GM19238 (cell line): ENCODE data around the gene SEMA5A.

Experiments
- DNase-seq: peaks from one replicate; pipeline ENCODE4 v3.0.0; 2011; ENCODE audit warnings: low spot score; ENCODE audit not compliant: insufficient read length

SEMA5A gene

DNA sequence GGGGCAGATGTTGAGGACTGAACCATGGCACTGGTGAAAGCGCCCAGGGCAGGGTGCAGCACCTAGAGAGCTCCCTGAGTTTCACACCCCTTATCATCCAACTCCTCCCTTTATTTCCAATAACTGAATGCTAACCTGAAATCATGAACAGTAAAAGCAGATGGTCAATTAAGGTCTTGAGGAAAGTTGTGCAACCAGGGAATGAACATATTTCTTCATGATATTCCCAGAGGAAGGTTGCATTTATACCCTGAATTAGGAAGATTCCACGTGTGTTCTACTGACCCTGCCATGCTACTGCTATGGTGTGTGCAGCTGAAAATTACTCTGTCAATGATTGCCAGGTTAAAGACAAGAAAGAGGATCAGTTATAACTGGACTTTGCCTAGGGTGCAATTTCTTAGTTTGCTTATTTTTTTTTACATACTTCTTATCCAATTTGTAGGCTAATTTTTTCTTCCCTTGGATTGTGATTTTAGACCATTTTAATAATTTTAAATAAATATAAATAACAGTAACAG lies 319.8 kb downstream of the SEMA5A start:
- no peak for DNase-seq

DNA sequence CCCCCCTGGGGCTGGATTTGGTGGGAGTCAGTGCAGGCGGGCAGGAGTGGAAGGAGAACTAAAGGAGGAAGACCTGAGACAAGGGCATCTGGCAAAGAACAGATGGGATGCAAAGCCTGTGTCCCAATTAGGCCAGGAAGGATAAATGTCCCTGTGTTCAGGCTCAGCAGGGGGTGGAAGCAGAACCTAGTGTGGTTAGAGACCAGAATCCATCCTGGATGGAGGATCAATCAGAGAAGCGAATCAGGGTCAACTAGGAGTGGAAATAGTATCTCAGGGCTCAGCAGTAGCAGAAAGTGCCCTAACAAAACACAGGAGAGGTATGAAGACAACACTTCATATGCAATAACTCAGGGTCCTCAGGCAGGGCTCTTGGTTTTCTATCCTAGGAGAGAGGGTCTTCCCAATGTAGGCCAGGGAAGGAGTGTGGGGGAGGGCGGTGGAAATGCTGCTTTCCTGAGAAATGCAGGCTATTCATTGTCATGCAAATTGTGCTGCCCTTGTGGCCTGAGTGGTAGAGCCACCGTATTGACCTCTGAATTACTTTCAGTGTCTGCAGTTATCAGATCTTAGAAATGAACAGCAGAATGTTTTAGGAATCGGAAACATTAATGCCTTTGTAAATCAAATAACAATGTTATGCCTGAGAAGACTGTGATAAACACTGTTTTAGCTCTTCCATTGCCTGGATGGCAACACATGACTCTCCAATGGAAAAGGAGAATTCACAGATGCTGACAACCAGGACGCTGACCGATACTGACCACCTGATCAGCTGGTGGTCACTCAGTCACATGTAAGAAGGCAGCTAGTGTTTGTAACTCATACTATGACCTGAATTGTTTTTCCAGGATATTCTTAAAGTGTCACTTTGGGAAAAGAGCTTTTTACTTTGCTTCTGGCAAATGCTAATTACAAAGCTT lies 323.6 kb downstream of the SEMA5A start:
- no peak for DNase-seq

DNA sequence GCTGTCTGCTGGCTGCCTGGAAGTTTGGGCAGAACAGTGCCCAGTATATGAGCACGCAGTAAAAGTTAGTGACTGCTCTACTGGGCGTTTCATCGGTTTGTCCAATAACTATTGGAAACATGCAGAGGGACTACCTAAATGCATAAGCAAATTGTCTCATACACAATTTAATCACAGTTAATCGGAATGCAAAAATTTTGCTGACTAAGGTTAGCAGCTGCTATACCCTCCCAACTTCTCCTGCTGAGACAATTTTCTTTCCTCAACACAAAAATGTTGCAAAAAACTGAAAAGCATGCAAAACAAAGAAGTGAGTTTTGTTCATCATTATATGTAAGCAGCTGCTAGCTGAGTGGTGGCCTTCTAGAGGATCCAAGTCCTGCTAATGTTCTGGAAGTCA lies 327.5 kb downstream of the SEMA5A start:
- DNase-seq, result no peak

DNA sequence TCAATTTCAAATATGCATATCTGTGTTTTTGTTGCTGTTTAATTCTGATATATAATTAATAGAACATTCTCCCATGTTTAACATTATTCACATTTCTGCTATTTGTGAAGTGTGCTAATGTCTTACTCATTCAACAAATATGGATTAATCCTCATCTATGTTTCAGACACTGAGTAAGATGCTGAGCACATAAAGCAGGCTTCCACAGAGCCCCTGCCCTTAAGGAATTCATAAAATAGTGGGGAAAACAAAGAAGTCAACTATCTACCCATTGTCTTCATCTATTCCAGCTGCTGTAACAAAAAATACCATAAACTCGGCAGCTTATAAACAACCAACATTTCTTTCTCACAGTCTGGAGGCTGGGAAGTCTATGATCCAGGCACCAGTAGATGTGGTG lies 333.3 kb downstream of the SEMA5A start:
- no peak for DNase-seq

DNA sequence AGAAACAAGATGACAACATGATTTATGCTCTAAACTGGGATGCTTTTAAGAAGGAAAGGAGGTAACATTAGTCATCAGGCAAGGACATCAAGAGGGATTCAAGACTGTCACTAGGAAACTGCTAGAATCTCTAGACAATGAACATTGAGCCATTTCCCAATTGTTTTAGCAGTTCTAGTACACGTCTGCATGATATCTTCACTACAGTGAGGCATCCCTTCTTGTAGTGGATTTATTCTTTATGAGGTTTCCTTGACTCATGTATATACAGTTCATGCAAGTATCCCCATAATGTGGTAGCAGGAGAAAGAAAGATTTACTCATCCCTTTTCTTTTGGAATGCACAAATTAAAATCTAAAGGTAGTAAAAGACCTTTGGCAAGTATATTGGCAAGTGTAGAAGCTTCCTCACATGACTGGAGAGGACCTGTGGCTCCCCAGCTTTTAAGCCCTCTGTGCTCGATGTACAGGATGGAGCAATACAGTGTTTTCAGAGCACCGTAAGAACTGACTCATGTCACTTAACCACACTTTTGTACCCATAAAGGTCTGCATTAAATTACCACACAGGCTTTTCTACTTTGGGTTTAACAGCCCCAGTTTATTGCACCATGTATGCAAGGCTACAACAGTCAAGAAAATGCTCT lies 335.9 kb downstream of the SEMA5A start:
- DNase-seq, result no peak

DNA sequence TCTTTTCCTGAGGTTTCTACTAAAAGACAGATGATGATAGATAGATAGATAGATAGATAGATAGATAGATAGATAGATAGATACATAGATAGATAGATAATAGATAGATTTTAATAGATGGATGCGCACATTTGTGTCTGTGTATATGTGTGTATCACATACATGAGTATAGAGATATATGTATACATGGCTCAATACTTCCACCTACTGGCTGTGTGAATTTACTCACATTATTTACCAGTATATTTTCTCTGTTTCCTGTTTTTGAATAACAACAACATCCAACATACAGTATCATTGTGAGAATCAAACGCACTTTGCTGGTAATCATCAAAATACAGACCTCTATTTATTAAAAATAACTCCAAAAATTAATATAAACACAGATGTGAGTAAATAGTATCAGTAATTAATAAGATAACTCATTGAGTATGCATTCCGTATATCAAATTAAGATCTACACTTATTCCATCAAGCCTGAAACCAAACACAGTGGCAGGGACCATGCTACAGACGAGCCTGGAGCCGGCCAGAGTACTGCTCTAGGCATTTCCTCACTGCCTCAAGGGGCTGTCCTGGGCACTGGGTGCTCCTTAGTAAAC lies 338.0 kb downstream of the SEMA5A start:
- no peak for DNase-seq

DNA sequence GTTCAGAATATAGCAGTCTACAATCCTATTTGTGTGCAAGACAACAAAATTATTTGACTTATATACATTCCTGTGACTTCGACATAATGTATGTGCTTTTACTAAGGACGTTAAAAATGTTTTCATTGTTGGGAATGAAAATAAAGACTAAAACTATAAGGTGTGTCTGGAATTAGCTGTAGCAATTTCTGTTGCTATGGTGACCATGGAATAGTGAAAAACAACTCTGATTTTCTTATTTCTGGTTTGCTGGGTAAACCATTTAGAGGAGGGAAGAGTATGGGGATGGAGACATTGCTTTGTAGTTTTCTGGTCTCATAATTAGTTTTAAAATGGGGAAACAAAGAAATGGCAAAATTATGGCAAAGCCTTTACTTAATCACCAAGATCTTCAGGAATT lies 343.2 kb downstream of the SEMA5A start:
- no peak for DNase-seq

DNA sequence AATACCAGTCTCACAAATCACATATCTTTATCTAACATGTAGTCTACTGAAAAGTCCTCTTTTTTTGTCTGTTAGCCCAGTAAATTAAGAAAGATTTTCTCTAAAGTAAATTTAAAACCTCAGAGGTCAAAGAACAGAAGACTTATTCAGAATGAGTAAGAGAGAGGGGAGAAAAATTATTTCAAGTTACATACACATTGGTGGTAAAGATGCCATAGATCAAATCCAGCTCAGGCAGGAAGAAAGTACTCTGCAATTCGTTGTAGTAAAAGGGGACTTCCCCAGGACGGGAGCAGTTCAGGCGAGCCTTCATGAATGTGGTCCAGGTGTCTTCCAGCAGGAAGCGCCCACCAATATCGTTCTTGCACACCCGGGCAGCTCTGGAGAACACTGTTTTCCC lies 344.1 kb downstream of the SEMA5A start:
- no peak for DNase-seq

DNA sequence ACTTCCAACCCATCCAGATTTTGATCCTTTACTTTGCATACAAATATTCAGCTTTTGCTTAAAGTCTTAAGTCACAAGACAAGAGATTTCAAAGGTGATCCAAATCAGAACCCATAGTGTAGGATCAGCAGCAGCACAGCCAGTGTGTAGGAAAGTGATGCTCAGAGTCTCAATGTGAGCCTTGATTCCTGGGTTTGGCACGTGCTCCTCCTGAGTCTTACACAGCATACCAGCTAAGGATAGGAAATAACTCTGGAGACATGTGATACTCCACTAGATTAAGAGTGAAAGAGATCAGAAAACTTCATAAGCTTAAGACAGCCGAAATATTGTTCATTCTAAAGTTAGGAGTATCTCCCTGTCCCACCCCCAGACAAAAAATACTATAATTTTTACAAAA lies 344.9 kb downstream of the SEMA5A start:
- DNase-seq, result no peak

DNA sequence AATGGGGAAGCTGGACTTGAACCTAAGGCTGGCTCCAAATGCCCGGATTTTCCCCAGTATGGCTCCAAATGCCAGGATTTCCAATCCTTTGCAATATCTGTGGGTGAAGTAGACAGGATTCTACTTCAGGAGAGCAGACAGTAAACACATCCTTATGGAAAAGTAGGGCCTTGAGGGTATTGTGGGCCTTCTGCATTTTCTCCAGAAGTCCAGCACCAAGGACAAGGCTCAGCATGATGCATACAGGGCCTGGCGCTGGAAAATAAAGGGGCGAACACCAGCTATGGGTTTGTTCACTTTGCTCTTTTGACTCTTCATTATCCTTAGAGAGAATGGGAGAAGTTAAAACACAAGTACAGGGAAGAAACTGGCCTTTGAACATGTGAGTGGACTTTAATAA lies 347.5 kb downstream of the SEMA5A start:
- DNase-seq, result no peak

DNA sequence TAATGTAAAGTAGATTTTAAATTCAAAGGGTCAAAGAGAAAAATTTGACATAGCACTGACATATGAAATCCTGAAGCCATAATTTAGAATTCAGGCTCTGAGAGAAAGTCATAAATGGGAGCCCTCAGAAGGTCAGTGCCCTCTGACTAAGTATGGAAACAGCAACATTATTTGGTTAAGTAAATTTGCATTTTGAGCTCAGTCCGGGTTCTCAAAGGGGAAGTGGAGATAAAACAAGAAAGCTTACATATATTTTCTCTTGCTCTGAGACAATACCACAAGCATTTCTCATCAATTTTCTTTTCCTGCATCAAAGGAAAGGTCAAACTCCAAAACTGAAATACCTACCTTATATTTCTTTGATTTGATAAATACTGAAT lies 348.0 kb downstream of the SEMA5A start:
- peak; percentile 21 for DNase-seq

DNA sequence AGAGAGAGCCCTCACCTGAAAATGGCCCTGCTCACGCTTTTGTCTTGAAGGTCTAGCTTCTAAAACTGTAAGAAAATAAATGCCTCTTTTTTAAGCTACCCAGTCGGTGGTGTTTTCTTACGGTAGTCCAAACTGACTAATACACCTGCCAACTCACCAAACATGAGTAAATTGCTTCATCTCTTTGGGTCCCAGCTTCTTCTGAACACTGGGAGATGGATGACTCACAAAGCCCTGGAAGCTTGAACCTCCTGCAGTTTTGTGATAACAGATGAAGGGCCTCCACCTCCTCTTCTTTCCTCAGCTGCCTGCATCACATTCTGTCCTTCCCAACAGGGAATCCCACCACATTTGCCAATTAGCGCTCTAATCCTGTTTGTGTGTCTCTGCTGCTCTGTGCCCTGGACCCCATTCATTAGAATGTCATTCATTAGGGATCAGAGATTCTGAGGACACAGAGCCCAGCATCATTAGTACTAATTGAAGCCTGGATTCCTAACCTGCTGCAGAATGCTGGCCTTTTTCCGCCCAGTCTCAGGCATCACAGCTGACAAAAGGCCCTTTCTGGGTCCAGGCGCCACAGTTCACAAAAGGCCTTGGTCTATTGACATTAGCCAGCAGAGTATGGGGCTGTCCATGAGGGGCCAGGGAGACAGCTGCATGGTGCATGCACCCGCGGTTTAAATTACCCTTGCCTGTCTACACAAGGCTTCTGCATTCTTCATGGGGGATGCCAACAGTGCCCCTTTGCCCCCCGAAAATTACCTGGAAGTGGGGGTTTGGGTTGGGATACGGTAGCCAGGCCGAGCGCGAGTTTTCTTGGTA lies 349.3 kb downstream of the SEMA5A start:
- DNase-seq, result no peak

DNA sequence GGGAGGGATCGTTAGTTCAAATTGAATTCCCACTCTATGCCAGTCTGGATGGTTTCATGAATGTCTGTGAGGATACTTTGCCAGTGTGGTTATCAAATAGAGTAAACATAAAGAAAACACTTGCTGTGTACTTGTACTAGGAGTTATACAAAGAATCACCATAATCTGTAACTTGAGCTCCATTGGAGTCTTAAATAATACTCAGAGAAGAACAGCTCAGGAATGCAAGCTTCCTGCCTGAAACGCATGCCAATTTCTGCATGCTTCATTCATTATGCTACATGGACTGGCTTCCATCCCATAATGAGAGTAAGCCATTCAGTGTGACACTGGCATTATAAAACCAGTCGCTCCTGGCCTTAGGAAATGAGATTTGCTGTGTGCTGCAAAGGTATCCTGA lies 351.4 kb downstream of the SEMA5A start:
- DNase-seq, result no peak

DNA sequence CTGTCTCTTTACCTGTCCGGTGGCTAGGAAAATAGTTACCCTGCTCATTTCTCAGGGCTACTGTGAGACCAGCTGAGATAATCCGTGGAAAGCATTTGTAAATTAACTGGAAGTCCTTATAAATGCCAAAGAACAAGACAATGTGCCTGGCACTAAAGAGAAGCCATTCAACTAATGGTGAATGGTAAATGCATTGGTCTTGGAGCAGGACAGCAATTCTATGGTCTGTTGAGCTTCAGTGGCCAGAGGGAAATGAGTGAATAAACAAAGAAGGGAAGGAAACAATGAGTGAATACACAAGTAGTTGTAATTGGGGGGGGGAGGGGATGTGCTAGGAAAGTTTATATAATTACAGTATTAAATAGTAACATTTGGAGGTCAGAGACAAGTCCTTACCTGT lies 353.6 kb downstream of the SEMA5A start:
- no peak for DNase-seq

DNA sequence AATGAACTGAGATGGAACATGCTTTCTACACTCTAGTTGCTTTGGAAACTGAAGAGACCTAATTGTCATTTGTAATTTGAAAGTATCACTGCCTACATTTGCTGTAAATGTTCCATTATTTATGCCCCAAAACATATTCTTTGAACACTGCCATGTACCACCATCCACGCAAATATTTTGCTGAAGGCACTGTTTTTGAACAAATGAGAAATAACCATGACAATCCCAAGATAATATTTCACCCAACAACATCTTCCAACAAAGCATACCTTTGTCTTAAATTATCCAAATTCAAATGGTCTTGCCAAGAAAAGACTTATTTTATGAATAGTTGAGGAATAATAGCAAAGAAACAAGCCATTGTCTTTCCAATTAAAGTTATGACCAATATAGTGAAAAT lies 356.2 kb downstream of the SEMA5A start:
- no peak for DNase-seq

DNA sequence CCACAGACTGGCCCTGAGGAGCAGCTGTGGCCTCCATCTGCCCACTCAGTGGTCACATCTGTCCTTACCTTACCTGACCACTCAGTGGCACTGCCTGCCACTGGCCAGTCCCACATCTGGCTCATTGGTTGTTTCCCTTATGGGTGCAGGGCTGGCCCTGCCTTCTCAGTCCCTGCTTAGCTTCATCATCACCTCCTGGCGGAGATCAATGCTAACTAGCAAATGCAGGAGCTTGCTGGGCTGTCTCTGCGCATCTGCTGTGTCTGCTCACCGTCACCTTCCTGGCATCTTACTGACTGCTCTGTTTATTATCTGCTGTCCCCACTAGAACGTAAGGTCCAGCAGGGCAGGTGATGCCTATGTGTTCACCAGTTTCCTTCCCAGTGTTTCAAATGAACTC lies 356.9 kb downstream of the SEMA5A start:
- DNase-seq, result no peak

DNA sequence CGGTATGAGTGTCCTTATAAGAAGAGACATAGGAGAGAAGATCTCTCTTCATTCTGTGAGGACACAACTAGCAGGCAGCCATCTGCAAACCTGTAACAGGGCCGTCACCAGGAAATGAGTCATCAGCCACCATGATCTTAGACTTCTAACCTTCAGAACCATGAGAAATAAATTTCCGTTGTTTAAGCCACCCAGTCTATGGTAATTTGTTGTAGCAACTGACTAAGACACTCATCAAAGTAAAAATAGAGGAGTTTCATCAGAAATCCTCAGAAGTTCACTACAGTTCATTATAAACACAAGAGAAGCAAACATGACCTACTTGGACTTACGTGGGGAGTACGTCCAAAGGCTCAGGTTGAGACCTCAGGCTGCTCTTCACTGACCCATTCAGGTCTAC lies 357.7 kb downstream of the SEMA5A start:
- no peak for DNase-seq

DNA sequence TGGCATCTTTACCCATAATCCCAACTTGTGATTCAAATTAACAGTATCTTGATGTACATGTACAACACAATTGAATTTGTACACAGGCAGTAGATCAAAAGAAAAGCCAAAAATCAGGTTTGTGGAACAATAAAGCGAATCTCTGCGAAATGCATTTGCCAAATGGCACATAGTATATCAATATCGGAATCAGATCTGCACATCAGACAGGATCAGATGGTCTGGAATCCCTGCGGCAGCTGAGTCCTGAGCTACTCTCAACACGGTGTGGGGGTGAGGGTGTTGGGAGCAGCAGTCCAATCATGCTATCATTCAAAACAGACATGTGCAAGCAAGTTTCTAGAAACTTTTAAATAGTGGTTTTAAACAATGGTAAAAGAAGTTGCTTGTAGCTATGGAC lies 358.3 kb downstream of the SEMA5A start:
- DNase-seq, result no peak

DNA sequence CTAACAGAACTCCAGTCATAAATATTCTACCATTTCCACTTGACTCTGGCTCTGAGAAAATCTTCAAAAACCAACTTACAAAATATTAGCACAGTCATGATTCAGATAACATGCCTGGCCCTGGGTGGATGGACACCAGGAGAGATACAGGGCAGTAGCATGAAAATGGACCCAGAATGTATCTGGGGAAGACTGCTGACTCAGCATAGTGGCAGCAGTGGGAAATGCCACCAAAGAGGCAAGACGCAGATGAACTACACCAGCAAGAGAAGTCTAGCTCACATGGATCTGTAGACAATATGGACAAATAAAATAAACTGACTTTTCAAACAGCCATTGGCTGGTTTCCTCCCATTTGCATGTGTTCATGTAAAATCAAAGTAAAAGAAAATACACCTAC lies 359.8 kb downstream of the SEMA5A start:
- no peak for DNase-seq

DNA sequence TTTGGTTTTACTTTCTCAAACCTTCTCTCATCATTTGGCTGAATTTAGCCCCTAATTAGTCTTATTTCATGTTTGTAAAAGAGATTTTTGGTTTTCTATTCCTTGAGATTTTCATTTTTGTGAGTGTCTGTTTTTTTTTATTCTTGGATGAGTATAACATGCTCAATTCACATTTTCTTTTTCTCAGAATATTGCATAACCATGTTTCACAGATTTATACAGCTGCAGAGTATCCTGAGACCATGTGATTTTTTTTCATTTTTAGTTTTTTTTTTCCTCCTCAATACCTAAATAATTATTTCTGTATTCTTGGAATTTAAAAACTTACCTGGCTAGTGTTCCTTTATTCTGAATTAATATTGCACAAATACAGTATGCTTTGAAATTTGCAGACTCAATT lies 361.9 kb downstream of the SEMA5A start:
- no peak for DNase-seq

DNA sequence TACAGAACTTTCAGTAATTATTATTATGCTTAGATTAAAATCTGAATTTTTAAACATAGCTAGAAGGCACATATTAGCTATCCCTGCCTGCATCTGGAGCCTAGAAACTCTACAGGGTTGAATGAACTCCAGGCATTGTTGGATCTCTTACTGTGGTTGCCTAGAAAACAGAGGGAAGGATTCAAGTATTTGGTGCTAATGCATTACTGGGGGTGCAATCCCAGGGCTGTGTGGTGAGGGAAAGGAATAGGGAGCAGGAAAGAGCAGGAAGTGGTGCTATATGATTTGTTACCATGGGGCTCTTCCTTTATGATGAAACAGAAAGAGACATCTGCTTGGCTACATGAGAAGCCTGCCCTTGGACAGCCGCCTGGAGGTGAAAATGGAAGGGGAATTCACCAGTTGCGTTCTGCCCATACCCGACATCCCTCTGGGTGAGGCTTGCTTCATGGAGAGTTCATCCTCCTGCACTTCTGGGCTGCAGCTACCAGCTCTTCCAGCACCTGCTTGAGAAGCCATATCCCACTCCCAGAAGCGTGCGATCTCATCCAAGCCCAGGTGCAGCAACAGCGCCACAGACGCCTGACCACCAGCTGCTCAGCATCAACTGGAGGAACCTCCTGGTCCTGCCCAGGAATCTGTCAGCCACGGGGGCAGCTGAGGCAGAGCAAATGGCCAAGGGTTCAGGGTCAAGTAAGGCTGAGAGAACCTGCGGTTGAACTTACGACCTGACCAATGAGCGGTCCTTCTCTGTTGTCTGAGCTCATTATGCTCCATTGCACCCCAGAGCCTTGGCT lies 362.8 kb downstream of the SEMA5A start:
- DNase-seq, result no peak
